IPS DF 19.7 (cell line): Measurements from ENCODE around the gene RHBDL1.

Source experiments
- DNase-seq: peaks from one replicate; pipeline ENCODE4 v3.0.0-alpha.2; 2013; ENCODE audit warnings: low read depth, low spot score

The RHBDL1 gene

DNA sequence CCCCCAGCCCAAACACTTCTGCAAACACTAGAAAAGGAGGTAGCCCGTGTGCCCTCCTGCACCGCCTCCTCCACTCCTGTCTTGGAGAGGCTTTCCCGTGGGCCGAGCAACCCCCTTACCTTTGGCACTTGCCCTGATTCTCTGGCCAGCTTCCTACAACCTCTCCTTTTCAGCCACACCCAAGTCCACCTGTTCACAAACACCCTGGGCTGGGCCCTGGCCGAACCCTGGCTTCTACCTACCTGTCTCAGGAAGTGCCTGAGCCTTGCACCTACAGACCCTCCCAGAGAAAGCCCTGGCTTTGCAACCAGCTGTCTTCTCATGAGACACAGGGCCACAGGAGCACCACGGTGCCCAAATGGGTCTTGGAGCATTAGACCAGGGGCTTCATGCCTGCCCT lies 43.5 kb downstream of the RHBDL1 start:
- no peak for DNase-seq

DNA sequence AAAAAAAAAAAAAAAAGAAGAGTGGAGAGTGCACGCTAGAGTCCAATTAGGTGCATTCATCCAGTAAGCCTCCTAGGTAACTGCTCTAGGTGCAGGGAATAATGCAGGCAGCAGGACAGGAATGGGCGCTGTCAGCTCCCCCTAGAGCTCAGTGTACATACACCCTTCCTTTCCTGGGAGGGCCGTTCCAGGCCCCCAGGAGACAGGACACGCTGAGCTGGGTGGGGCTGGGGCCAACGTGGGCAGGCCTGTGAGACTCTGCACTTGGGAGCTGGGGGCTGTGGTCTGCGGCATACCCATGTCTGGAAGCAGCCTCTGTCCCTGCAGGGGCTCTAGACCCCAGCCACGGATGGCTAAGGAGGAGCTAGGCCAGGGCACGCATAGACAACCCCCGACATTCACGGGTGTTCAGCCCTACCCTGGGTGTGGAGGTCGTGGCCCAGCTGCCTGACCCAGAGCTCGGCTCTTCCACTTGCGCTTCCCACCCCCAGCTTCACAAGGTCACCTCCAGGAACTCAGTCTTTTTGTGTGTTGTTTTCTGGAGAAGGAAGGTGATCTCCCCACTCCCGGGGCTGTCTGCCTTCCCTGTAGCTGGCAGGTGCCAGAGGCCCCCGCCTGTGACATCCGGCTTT lies 44.5 kb downstream of the RHBDL1 start:
- no peak for DNase-seq

DNA sequence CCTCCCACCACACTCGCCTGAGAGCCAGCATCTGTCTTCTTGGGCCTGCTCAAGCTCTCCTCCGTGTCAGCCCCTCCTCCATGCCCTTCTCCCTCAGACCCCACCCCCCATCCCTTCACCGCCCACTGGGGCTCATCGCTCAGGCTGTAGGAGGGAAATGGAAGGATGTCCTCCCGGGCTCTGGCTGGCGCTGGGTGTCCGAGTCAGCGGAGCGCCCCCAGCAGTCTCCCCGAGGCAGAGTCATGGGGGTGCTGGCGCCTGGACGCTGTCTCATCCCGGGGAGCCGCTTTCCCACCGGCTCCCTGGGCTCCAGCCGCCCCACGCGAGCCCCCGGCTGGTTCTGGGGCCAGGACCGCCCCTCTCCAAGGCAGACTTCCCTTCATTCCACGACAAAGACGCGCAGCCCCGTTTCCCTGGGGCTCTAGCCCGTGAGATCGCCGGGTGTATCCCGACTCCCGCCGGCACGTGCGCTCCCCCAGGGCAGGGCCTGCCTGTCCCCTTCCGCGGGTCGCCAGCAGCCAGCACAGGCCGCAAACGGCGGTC lies 45.0 kb downstream of the RHBDL1 start:
- no peak for DNase-seq

DNA sequence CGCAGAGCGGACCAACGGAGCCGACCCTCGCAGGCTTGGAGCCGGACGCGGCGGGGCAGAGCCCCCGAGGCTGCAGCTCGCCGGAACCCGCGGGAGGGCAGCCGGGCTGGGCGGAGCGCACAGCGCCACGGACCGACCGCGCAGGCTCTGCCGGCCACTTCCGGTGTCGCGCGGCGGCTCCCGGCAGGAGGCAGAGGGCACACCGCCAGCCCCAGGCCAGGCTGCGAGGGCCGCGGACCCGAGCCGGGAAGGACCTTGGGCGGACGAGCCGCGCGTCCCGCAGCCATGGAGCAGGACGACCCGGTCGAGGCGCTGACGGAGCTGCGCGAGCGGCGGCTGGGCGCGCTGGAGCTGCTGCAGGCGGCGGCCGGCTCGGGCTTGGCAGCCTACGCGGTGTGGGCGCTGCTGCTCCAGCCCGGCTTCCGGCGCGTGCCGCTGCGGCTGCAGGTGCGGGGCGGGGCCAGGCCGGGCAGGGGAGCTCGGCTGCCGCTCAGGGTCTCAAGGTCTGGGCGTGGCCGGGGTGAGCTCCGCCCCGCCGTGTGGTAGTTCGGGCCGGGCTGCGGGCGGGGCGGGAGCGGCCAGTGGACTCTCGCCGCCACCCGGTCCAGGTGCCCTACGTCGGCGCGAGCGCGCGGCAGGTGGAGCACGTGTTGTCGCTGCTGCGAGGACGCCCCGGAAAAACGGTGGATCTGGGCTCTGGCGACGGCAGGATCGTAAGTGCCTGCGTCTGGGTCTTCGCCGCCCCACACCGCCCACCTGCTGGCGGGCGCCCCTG lies 45.7 kb downstream of the RHBDL1 start, which contains the start of gene ANTKMT:
ANTKMT (plus strand) TSS at position 157 of the 775 bp plus-strand sequence; CDS start at position 286, 129 bp downstream.
- DNase-seq, result no peak

- DNase-seq, result no peak
Observed at GRCh38 chr16:721765-722540, 46.5 kb downstream of the RHBDL1 start.

- no peak for DNase-seq
Observed at GRCh38 chr16:722835-723633, 47.6 kb downstream of the RHBDL1 start.

DNA sequence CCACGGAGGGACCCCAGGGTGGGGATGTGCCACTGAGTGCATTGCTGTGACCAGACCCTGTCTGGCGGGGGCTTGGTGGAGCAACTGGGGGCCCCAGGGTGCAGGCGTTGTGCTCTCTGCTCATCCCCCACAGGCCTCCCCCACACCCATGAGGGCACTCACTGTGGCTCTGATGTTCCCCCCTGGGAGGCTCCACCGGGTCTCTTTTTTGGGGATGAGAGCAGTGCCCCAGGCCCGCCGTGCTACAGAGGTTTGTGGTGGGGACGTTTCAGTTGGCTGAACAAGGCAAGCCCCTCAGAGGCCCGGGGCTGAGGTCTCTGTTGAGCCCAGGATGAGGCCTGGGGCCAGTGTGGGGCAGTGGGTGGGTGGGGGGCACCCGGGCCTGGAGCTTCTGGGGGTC lies 48.2 kb downstream of the RHBDL1 start:
- DNase-seq, result no peak

GRCh38 chr16:724188-725040 lies 48.9 kb downstream of the RHBDL1 start:
- DNase-seq, result no peak

- no peak for DNase-seq
Observed at GRCh38 chr16:725041-725376, 49.5 kb downstream of the RHBDL1 start.

DNA sequence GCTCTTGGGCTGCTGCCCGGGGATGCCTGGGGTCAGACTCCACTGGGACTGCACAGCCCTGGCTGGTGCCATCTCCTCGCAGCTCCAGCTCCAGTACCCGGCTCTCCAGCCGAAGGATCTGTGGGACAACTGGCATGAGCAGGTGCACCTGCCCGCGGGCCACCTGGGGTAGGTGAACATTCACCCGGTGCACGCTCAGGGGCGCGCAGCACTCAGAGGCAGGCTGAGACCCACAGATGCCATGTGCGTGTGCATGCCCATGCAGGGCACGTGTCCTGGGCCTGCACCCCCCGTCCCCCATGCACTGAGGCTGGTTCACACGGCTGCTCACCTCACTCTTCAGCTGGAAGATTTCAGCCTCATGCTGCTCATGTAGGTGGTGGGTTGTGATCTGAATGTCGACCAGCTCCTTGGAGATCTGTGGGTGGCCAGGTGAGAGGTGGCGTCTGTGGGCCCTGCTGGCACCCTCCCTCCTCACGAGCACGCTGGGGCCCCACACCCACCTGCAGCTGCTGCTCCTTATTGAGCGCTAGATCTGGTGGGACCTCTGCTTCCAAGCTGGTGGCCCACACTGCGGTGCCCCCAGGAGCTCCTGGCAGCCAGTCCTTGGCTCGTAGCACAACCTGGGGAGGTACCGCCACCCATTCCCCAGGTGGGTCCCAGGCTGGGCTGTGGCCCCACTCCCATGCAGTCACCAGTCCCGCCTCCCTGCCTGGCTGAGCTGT lies 50.2 kb downstream of the RHBDL1 start:
- no peak for DNase-seq

- DNase-seq, result no peak
Observed at GRCh38 chr16:726188-726437, 50.6 kb downstream of the RHBDL1 start.

DNA sequence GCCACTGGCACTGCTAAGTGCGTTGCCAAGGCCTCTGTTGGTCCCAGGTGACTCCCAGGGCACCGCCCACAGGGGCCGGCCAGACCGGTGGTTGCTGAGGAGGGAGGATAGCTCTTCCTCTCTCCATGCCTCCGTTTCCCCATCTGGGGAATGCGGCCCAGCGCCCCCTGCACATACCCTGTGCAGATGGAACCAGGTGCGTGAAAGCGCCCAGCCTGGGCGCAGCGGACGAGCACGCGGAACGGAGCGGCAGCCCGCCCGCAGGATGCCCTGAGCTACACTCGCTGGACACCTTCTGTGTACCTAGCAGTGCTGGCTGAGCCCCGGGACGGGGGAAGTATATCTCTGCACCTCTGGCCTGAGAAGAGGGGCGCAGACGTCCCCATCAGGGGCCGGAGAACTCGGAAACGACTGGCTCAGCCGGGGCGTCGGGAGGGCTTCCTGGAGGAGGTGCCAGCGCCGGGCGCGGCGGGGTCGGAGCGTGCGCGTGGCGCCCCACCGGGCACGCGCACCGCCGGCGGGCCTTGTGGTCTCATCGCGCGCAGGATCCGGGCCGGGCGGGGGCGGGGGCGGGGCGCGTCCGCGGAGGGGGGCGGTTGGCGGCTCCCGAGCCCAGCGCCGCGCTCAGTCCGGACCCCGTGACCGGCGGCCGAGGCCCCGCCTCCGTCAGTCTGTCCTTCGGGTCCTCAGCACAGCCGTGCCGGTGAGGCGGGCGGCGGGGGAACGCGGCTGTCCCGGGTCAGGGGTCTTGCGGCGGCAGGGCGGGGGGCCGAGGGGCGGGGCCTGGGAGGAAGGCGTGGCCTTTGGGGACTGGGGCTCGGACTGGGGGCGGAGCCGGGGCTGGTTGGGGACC lies 51.2 kb downstream of the RHBDL1 start, which contains the start of the genes CCDC78 and HAGHL:
CCDC78 (minus strand) TSS at position 6 of the 853 bp plus-strand sequence. CDS start 76 bp downstream, outside the sequence.
HAGHL (plus strand) TSS at position 669 of the 853 bp plus-strand sequence. CDS start 404 bp downstream, outside the sequence.
- no peak for DNase-seq

GRCh38 chr16:727291-727977 lies 52.0 kb downstream of the RHBDL1 start:
- no peak for DNase-seq
